Tibial nerve (tissue), 4 donors: ENCODE data around the gene MAP4. TPM values are rescaled to one million over a fixed set of nuclear protein-coding genes. Genes with fewer than 3 reads are reported as not detected.
A peak's percentile ranks its signal among the peaks of the same experiment; 100 is the strongest.
"Not testable (repeated sequence)": the region's sequence is repeated elsewhere in the genome, so short reads cannot be mapped to it uniquely, and the experiment has no call there.

Experiments used
- DNase-seq, 2 donors: peaks; one replicate each; pipeline ENCODE4 v3.0.0-alpha.2; 2019; ENCODE audit warnings: low spot score in 2 of 2
- H3K27ac ChIP-seq, 4 donors: fragments of 200-600 bp; sonication (generic) in 3 of 4; one replicate each; pipeline ENCODE4 v1.5.1; 2017 to 2019; ENCODE audit warnings: mild to moderate bottlenecking in 1 of 4
- H3K27me3 ChIP-seq, 2 donors: fragments of 200-600 bp; sonication (generic) in 1 of 2; one replicate each; pipeline versions ENCODE4 v1.5.1 to v1.6.0; 2017 to 2019
- H3K36me3 ChIP-seq, 3 donors: fragments of 200-600 bp; sonication (generic); one replicate each; pipeline ENCODE4 v1.5.1; 2018 to 2019
- H3K4me1 ChIP-seq, 4 donors: fragments of 200-600 bp; sonication (generic) in 3 of 4; one replicate each; pipeline ENCODE4 v1.5.1; 2017 to 2019
- H3K4me3 ChIP-seq, 4 donors: fragments of 200-600 bp; sonication (generic) in 3 of 4; one replicate each; pipeline ENCODE4 v1.5.1; 2017 to 2019; ENCODE audit warnings: mild to moderate bottlenecking in 1 of 4, moderate library complexity in 1 of 4
- H3K9me3 ChIP-seq, 4 donors: fragments of 200-600 bp; sonication (generic) in 3 of 4; one replicate each; pipeline ENCODE4 v1.5.1; 2017 to 2019
- EP300 ChIP-seq, 2 donors: sonication (generic); formaldehyde crosslinking; IDR thresholded peaks; one replicate each; pipeline ENCODE4 v1.6.1; 2017; ENCODE audit warnings: antibody characterized with exemption in 2 of 2, mild to moderate bottlenecking in 1 of 2
- POLR2A ChIP-seq, 2 donors: fragments of 450-650 bp; IDR thresholded peaks; one replicate each; pipeline ENCODE4 v1.6.1; 2017; ENCODE audit warnings: antibody characterized with exemption in 2 of 2, mild to moderate bottlenecking in 2 of 2, moderate library complexity in 2 of 2
- WGBS, 2 donors: methylation state at CpG; one replicate each; pipeline ENCODE4 v1.1.5; 2018; 5-methylcytosine and 5-hydroxymethylcytosine counted together
- total RNA-seq, 4 donors: library from RNA; depleted of rRNA; stranded (reverse); fragments of >200 nt; gene quantifications; one replicate each; pipeline ENCODE4 v1.1.0, GENCODE V29; 2016
- TF ChIP-seq, protein P1 (sequence below), 5 experiments: fragments of 200-600 bp in 3 of 5; fragments of 450-650 bp in 2 of 5; sonication (generic) in 3 of 5; IDR thresholded peaks; one replicate each; pipeline ENCODE4 v1.5.1; 2016 to 2019; ENCODE audit warnings: antibody characterized with exemption in 5 of 5, mild to moderate bottlenecking in 3 of 5, moderate library complexity in 2 of 5

Gene MAP4
- total RNA-seq: 100 to 1,000 TPM; 201 to 239 (median 231) TPM

DNA sequence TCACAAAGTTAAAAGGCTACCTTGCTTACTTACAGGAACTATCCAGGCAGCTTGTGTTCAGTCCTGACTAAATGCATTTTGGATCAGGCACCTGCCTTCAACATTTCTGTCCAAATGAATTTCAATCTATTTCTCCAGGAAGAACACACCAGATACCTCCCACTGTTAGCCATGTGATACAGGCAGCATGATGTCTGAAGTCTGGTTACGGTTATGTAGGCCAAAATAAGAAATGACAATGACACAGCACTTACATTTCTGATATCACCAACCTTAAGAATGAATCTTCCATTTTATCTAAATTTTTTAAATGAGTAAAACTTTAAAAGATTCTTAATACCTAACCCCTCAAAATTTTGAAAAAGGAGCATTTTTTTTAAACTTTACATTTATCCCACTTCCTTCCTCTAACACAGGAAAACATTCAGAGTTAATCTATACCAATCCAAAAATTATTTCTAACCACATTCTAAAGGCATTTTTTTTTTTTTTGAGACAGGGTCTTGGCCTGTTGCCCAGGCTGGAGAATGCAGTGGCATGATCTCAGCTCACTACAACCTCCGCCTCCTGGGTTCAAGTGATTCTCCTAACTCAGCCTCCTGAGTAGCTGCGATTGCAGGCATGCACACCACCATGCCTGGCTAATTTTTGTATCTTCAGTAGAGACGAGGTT, at the start of gene MAP4:
MAP4 (minus strand) TSS at position 116 of the 673 bp plus-strand sequence. CDS start 17,556 bp downstream, outside the sequence.
- Histone ChIP-seq H3K27ac (peak within 1 kb of the TSS in 2 of 4 donors; percentile 30 to 52), H3K36me3 (peaks cover 0 to 4% (median 0%) of the 10 kb centered on the region in 3 donors), H3K9me3 (no peaks in the 10 kb centered on the region), H3K27me3 (no peaks in the 10 kb centered on the region), H3K4me1 (peaks cover 0 to 77% (median 50%) of the 10 kb centered on the region in 4 donors), H3K4me3 (no peak within 1 kb of the TSS)
- 46 to 48% methylated on average over 4 of the region's 4 CpGs for WGBS, 2 donors
- no peak for DNase-seq
- TF ChIP-seq EP300 (IDR thresholded peaks at IDR 0.05) (no peak), POLR2A (IDR thresholded peaks at IDR 0.05) (no peak)
- TF ChIP-seq, protein P1, sequence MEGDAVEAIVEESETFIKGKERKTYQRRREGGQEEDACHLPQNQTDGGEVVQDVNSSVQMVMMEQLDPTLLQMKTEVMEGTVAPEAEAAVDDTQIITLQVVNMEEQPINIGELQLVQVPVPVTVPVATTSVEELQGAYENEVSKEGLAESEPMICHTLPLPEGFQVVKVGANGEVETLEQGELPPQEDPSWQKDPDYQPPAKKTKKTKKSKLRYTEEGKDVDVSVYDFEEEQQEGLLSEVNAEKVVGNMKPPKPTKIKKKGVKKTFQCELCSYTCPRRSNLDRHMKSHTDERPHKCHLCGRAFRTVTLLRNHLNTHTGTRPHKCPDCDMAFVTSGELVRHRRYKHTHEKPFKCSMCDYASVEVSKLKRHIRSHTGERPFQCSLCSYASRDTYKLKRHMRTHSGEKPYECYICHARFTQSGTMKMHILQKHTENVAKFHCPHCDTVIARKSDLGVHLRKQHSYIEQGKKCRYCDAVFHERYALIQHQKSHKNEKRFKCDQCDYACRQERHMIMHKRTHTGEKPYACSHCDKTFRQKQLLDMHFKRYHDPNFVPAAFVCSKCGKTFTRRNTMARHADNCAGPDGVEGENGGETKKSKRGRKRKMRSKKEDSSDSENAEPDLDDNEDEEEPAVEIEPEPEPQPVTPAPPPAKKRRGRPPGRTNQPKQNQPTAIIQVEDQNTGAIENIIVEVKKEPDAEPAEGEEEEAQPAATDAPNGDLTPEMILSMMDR (IDR thresholded peaks at IDR 0.05): no peak

- Histone ChIP-seq H3K27me3 (no peaks in the 10 kb centered on the region), H3K27ac (peak overlapping the region in 1 of 4 donors; percentile 16), H3K36me3 (peaks cover 0 to 5% (median 0%) of the 10 kb centered on the region in 3 donors), H3K4me1 (peaks cover 0 to 56% (median 10%) of the 10 kb centered on the region in 4 donors), H3K4me3 (no peak overlapping the region), H3K9me3 (no peaks in the 10 kb centered on the region)
- DNase-seq: no peak
- 67 to 89% methylated on average over 1 of the region's 1 CpG for WGBS, 2 donors
- TF ChIP-seq, protein P1 (IDR thresholded peaks at IDR 0.05): no peak
- TF ChIP-seq POLR2A (IDR thresholded peaks at IDR 0.05) (no peak), EP300 (IDR thresholded peaks at IDR 0.05) (no peak)
Observed at GRCh38 chr3:48065035-48065434, 48.8 kb upstream of the MAP4 start.

DNA sequence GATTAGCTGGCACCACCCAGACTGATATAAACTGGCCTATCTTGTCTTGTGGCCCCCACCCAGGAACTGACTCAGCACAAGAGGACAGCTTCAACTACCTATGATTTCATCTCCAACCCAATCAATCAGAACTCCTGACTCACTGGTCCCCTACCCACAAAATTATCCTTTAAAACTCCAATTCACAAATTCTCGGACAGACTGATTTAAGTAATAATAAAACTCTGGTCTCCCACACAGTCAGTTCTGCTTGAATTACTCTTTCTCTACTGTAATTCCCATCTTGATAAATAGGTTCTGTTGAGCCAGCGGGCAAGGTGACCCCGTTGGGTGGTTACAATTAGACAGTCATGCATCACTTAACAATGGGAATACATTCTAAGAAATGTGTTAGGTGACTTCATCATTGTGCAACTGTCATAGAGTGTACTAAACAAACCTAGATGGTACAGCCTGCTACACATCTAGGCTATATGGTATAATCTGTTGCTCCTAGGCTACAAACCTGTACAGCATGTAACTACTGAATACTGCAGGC, 48.1 kb upstream of the MAP4 start:
- TF ChIP-seq POLR2A (IDR thresholded peaks at IDR 0.05): no peak
- TF ChIP-seq EP300 (IDR thresholded peaks at IDR 0.05): no peak
- TF ChIP-seq, protein P1 (IDR thresholded peaks at IDR 0.05): no peak
- Histone ChIP-seq H3K4me3 (no peak overlapping the region), H3K27me3 (no peaks in the 10 kb centered on the region), H3K27ac (peak overlapping the region in 1 of 4 donors; percentile 50), H3K36me3 (peaks cover 0 to 4% (median 0%) of the 10 kb centered on the region in 3 donors), H3K4me1 (peaks cover 0 to 53% (median 10%) of the 10 kb centered on the region in 4 donors), H3K9me3 (no peaks in the 10 kb centered on the region)
- DNase-seq: no peak
- WGBS, 2 donors: 57 to 67% methylated on average over 3 of the region's 3 CpGs

DNA sequence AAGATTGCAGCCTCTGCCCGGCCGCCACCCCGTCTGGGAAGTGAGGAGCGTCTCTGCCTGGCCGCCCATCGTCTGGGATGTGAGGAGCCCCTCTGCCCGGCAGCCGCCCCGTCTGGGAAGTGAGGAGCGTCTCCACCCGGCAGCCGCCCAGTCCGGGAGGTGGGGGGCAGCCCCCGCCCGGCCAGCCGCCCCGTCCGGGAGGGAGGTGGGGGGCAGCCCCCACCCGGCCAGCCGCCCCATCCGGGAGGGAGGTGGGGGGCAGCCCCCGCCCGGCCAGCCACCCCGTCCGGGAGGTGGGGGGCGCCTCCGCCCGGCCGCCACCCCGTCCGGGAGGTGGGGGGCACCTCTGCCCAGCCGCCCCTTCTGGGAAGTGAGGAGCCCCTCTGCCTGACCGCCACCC, 45.4 kb upstream of the MAP4 start:
- peaks cover 0 to 48% (median 17%) of the 10 kb centered on the region in 4 donors for H3K4me1 ChIP-seq
- not testable (repeated sequence) for H3K27ac ChIP-seq, H3K27me3 ChIP-seq, H3K9me3 ChIP-seq, H3K36me3 ChIP-seq, DNase-seq, H3K4me3 ChIP-seq
- 99 to 100% methylated on average over 2 to 21 of the region's 33 CpGs for WGBS, 2 donors

DNA sequence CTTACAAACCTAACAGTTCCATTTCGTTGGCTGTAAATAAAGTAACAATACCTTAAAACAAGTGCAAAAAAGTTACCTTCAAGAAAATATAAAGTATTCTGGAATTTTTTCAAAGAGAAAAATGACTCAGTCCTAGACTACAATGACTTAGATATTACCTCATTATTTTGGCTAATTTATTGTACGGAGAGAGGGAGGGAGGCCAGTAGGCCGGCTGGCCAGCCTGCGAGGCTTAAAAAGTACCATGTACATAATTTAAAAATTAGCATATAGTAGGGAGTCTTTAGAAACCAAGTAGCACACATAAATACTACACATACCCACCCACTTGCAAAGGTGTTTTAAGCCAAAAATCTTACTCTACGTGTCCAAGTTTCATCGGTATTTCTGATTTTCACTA, 41.9 kb upstream of the MAP4 start:
- Histone ChIP-seq H3K4me1 (peaks cover 0 to 34% (median 14%) of the 10 kb centered on the region in 4 donors), H3K4me3 (no peak overlapping the region), H3K27ac (peak overlapping the region in 2 of 4 donors; percentile 34 to 53), H3K9me3 (no peaks in the 10 kb centered on the region), H3K27me3 (no peaks in the 10 kb centered on the region), H3K36me3 (no peaks in the 10 kb centered on the region)
- DNase-seq: no peak
- TF ChIP-seq, protein P1 (IDR thresholded peaks at IDR 0.05): no peak
- TF ChIP-seq EP300 (IDR thresholded peaks at IDR 0.05): no peak
- no peak for TF ChIP-seq POLR2A (IDR thresholded peaks at IDR 0.05)
- WGBS, 2 donors: 55 to 62% methylated on average over 6 of the region's 6 CpGs
